COLO668 (cell line): ENCODE results near the gene MYCN.
"Not testable (repeated sequence)": the region's sequence is repeated elsewhere in the genome, so short reads cannot be mapped to it uniquely, and the experiment has no call there.

Experiments used
- DNase-seq: peaks from one replicate; lab custom pipeline; 2025; ENCODE audit not compliant: unreplicated experiment; lab: John Stamatoyannopoulos, UW

Gene MYCN

DNA sequence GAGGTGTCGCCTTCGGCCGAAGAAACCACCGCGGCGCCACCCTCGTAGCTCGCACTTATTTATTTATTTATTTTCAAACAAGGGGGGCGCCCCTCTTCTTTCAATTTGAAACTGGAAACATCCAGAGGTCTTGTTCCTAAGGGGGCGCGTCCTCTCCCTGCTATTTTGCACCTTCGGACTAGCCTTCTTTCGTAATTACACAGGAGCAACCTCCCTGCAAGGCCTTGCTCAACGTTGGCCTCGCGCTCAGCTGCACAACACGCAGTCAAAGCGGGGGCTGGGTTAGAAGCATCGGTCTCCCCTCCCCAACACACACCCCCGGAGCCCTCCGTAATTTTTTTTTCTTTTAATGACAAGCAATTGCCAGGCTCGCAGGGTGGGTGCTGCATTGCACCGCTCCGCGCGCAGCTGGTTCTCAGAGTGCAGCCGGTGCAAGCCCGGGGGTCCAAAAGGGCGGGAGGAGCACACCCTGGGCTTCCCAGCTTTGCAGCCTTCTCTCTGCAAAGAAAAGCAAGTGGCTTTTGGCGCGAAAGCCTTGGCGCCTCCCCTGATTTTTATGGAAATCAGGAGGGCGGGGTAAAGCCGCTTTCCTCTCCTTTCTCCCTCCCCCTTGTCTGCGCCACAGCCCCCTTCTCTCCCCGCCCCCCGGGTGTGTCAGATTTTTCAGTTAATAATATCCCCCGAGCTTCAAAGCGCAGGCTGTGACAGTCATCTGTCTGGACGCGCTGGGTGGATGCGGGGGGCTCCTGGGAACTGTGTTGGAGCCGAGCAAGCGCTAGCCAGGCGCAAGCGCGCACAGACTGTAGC lies at the start of gene MYCN:
Gene MYCN (plus strand): TSS at position 697 of the 807 bp plus-strand sequence. CDS start 1,515 bp downstream, outside the sequence.
- DNase-seq: peak; percentile 50

DNA sequence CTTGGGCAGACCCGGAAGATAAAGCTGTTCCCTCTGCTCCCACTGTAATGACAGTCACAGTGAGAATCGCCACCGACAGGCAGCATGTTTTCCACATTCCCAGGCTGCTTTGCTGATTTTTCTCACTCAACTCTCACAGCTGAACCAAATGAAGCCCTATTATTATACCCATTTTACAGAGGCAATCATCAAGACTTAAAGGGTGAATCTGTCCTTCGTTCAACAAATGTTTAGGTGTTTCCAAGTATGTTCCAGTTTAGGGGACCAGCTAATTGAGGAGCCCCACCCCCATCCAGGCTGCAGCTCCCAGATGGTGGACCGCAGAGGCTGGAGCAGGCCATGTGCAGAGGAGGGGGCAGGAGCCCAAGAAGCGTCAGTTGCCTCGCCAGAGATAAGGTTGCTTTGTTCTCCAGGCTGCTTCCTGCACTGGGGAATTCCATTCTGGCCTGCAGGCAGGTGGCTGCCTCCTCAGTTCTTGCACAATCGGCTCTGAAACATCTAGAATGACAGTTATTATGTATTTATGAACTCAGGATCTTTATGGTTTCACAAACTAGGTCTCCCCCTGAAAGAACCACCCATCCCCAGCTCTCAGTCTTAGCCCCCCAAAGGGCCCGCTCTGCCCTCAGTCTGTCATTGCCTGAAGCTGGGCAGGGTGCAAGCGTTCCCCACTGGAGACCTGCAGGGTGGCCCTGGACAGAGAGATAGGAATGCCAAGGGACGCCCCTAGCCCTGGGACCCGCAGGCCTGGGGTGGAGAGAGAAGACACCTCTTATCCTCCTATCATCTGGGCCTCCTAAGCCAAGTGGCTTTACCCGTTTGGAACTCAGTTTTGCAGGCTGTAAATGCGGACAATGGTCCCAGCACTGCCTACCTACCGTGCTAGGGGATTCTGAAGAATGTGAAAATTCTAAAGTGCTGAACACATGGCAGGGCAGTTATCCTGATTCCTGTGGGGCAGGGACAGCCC lies 49.1 kb upstream of the MYCN start:
- DNase-seq: no peak

DNA sequence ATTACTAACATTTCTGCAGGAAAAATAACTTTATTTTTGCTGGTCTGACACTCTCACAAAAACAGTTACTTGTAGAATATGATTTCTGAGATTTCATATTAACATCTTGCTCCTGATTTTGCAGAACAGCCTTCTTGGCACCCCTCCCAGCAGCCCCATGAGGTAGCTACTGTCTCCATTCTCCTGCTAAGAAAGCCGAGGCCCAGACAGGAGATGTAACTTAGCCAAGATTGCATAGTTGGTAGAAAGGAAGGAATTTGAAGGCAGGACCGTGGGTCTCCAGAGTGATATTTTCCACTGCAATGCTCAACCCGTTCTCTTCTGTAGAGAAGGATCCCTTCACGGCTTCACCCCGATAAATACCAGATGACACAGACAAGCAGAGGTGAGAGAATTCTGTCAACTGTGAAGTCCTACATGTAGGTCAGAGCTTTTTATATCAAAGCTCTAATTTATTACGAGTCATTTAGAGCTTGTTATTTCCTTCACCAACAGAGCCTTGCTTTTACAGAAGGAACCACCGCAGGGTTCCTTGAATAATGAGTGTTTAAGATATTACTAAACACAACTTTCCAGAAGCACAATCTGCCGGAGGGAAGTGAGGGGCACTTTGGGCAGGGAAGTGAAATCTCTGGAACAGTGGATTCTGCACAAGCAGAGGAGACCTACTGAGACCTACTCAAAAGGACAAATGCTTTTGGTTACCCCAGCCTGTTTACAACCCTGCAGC lies 48.0 kb upstream of the MYCN start:
- no peak for DNase-seq

DNA sequence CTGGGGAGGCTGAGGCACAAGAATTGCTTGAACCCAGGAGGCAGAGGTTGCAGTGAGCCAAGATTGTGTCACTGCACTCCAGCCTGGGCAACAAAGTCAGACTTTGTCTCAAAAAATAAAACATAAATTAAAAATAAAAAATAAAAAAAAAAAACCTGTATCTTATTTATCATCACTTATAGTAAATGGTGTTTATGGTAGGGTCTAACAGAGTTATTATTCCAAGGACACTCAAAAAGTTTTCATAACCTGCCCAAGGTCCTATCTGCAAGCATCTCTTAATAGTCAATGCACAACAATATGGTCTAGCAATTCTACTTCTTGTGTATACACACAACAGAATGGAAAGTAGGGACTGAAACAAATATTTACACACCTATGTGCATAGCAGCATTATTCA lies 47.3 kb upstream of the MYCN start:
- DNase-seq: no peak

DNA sequence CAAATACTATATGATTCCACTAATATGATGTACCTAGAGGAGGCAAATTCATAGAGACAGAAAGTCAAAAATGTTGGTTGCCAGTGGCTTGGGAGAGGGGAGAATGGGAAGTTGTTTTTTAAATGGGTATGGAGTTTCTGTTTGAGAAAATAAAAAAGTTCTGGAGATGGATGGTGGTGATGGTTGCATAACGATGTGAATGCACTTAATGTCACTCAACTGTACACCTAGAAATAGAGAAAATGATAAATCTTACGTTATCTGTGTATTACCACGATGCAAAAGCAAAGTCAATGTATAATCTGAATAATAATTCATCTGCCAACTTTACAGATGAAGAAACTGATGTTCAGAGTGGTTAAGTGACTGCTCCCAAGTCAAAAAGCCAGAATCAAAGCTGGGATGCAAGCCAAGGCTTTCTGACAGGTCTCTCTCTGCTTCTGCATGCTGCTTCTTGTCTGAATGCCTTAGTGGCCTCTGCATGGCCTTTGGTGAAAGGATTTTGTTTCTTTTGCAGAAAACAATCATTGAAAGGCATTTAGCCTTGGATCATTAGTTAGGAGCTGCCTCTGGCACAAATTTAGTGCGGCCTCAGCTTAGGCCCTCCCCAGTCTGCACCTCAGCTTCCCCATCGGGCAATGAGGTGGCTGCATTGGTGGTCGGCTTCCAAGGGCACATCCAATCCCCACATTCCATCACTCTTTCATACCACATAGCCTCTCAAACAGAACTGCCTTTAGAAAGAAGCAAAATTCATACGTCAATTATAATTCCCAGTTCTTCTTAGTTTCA lies 46.5 kb upstream of the MYCN start:
- no peak for DNase-seq

DNA sequence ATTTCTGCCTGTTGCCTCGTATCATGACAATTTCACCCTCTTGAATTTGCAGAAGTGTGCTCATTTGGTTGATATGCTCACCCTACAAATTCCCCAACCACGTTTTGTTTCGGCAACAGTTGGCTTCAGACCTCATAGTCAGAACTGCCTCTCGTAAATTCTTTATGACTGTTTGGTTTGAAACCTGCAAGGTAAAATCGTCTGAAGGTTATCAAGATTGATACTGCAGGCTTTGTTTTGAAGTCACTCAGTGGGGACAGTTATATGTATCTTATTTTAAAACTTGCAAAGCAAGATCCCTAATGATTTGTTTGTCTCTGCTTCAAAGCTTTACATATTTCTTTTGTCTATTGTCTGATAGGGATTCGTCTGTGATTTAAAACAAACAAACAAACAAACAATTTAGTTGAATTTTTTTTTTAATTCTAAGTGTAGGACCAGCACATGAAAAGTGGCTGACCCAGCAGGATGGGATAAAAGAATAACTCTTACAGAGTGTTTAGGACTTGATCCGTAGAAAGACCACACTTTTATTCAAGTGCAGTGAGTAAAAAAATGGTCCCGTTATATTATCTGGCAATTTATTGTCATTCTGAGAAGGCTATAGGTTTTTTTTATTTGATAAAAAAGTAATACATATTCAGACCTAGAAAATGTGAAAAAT lies 45.7 kb upstream of the MYCN start:
- no peak for DNase-seq

DNA sequence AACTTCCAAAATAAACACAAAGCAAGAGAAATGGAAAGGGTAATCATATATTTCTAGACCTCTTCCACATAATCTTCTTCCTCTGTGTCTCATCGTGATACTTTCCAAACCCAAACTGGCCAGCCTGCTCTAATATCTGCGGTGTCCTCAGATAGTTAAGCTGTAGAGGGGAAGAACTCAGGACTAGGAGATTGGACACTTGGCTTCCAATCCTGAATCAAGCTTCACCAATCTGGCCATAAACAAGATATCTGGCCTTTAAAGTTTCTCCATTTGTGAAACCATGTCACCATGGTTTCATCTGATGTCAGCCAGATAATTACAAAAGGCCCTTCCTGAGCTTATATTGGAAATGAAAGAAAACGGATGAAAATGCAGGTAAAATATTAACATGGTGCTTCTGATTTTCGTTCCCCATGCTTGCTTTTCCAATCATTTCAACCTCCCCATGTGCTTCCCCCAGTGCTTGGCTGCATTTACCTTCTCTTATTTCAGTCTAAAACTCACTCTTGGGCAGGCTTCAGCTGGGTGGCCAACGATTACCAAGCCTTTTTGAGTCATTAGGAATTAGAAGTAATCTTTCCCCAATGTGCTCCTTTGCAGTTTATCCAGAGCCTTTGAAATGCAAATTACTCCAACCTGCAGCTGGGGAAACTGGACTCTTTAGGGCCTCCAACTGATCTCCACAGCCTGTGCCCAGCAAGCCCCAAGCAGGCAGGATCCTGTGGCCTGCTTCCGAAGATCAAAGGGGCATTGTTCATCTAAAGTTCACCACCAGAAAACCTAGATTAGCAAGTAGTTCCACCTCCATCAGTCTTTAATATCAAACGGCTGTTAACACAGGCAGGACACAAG lies 44.5 kb upstream of the MYCN start:
- DNase-seq: no peak

DNA sequence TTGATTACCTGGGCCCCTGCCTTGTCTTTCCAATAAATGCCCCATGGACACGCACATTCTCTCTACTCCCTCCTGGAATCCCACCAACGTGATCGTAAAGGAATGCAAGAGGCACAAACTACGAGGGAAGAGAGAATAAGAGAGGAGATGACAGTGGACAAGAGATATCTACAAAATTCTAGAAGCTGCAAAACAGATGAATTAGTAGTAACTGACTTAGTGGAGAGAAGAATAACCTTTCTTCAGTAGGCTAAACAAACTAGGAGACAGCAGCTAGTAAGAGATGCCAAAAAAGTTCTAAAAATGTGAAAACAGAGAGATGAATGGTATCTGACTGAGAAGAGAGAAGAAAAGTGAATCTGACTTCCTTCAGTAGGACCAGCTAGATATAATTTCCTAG lies 43.5 kb upstream of the MYCN start:
- DNase-seq: no peak

DNA sequence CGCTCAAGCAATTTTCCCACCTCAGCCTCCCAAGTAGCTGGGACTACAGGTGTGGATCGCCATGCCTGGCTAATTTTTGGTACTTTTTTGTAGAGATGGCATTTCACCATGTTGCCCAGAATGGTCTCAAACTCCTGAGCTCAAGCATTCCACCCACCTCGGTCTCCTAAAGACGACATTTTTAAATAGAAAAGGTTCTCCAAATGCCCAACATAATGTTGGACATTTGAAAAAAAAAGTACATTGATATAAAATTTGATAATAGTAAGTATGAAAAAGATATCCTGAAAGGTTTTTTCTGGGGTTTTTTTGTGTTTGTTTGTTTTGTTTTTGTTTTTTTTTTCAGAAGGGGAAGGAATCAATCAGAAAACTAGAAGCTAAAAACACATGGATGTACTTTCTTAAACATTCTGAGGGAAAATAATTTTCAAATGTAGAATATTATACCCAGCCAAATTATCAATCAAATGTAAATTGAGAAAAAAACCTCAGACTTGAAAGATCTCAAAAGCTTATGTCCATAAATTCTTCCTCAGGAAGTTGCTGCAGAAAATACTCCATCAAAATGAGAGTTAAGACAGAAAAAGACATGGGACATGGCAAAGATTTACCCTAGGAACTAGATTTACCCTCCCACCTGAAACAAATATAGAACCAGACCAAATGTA lies 42.8 kb upstream of the MYCN start:
- no peak for DNase-seq

DNA sequence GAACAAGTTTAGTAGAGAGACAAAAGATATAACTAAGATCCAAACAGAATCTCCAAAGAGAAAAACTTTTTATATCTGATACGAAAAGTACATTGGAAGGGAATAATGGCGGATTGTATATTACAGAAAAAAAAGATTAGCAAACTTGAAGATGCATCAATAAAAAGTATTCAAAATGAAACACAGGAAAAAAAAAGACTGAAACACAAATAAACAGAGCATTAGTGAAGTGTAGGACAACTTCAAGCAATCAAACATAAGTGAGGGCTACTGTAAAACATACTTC lies 41.1 kb upstream of the MYCN start:
- no peak for DNase-seq

DNA sequence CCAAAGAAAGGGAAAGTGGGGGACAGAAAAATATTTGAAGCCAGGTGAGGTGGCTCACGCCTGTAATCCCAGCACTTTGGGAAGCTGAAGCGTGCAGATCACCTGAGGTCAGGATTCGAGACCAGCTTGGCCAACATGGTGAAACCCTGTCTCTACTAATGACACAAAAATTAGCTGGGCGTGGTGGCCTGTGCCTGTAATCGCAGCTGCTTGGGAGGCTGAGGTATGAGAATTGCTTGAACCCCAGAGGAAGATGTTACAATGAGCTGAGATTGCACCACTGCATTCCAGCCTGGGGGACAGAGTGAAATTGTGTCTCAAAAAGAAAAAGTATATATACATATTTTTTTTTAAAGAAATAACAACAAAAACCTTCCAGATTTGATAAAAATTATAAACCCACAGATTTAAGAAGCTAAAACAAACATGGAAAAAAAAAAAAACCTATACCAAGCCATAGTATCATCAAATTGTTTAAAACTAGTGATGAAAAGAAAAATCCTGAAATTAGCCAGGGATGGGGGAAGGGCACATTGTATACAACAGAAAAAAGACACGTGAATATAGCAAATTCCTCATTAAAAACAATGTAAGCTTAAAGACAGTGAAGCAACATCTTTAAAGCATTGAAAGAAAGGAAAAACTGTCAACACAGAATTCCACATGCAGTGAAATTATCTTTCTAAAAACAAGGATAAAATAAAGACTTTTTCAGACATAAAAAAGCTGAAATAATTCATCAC lies 40.4 kb upstream of the MYCN start:
- no peak for DNase-seq

DNA sequence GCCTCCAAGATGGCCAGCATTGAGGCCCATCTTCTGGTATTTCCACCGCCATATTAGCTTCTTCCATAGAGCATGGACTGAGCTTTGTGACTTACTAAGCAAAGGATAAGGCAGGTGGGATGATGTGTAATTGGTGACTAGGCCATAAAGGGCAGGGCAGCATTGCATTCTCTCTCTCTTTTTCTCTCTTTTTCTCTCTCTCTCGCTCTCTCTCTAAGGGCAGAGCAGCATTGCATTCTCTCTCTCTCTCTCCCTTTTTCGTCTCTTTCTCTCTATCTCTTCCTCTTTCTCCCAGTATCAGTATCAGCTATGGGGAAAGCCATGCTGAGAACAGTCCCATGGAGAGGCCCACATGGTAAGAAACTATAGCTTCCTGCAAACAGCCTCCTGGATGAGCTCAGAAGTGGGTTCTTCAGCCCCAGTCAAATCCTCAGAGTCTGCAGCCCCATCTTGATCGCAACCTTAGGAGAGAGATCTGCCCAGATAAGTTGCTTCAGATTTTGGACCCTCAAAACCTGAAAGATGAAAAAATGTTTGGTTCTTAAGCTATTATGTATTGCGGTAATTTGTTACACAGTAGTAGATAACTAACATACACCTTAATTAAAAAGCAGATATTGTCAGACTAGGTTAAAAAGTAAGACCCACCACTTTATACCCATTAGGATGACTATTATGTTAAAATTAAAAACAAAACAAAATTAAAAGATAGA lies 39.1 kb upstream of the MYCN start:
- no peak for DNase-seq

DNA sequence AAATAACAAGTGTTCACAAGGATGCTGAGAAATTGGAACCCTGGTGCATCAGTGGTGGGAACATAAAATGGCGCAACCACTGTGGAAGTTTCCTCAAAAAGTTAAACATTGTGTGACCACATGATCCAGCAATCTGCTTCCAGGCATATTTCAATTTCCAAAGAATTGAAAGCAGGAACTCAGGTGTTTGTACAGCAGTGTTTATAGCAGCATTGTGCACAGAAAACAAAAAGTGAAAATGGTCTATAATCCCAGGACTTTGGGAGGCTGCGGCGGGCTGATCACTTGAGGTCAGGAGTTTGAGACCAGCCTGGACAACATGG lies 38.6 kb upstream of the MYCN start:
- no peak for DNase-seq

DNA sequence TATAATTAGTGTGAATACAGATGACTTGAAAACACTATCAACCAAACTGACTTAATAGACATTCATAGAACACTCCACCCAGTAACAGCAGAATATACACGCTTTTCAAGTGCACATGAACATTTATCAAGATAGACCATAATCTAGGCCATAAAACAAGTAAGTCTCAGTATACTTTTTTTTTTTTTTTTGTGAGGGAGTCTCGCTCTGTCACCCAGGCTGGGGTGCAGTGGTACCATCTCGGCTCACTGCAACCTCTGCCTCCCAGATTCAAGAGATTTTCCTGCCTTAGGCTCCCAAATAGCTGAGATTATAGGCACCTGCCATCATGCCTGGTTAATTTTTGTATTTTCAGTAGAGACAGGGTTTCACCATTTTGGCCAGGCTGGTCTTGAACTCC lies 36.4 kb upstream of the MYCN start:
- not testable (repeated sequence) for DNase-seq

DNA sequence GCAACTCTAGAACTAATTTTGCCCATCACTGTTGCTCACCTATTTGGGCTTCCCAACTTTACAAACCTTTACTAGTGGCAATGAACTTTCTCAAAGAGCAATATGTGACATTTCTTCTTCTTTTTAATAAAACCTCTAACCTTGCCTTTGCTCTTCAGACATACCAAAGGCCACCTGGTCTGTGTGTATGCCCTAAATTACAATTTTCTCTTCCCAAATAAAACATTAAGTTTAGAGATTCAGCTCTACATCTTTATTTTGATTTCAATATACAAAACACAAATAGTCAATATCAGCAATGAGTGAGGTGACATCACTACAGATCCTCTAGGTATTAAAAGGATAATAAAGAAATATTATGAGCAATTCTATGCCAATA lies 35.1 kb upstream of the MYCN start:
- no peak for DNase-seq

DNA sequence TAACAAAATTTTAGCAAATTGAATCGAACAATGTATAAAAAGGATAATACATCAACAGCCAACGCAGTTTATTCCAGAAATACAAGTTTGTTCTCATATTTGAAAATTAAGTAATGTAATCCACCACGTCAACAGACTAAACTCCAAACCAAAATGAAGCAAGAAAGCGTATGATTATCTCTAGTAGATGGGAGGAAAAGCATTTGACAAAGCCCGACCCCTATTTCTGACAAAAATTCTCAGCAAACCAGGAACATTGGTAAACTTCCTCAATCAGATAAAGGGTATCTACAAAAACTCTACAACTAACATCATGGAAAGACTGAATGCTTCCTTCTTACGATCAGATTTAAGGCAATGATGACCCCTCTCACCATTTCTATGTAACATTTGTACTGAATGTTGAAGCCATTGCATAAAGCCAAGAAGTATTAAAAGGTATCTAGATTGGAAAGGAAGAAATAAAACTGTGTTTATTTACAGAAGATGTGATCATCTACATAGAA lies 34.3 kb upstream of the MYCN start:
- no peak for DNase-seq

DNA sequence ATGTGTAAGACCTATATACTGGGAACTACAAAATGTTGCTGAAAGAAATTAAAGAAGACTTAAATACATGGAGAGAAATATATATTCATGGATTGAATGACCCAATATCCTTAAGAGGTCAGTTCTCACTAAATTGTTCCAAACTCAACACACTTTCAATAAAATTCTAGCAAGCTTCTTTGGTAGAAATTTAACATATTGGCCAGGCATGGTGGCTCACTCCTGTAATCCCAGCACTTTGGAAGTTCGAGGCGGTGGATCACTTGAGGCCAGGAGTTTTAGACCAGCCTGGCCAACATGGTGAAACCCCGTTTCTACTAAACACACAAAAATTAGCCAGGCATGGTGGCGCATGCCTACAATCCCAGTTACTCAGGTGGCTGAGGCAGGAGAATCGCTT lies 33.6 kb upstream of the MYCN start:
- no peak for DNase-seq
